Caki2 (cell line): ENCODE measurements around the gene CDS1. TPM values are rescaled to one million over a fixed set of nuclear protein-coding genes. Genes with fewer than 3 reads are reported as not detected.

Experiments used
- DNase-seq: peaks from one replicate; pipeline ENCODE4 v3.0.0-alpha.2; 2015; ENCODE audit warnings: low read depth
- in situ Hi-C: cut with HindIII; loops from 2 replicates; pipeline ENCODE4 v1.10.0; 2016; ENCODE audit warnings: low sequenced_read_pairs, low pct_unique_long_range_greater_than_20kb, mixed read lengths
- total RNA-seq: library from RNA; depleted of rRNA; stranded (reverse); fragments of >200 nt; shearing (Covaris generic); gene quantifications from 2 replicates; pipeline ENCODE4 v1.2.3, GENCODE V29; 2014; ENCODE audit warnings: low replicate concordance; rRNA removed

Gene CDS1
- total RNA-seq, 1 experiment from 2014 or later, result 13.0 TPM

GRCh38 chr4:84689197-84689596 lies 106.3 kb downstream of the CDS1 start:
- DNase-seq, result no peak
- in situ Hi-C loops, result no loop called here

- in situ Hi-C loops, result no loop called here
- DNase-seq, result no peak
These were observed 107.6 kb downstream of the CDS1 start for GRCh38 chr4:84690481-84690880.

- in situ Hi-C loops, result no loop called here
These were observed 108.3 kb downstream of the CDS1 start for GRCh38 chr4:84691170-84691691.

GRCh38 chr4:84691800-84692199 lies 108.9 kb downstream of the CDS1 start:
- in situ Hi-C loops, result no loop called here
- no peak for DNase-seq

More at GRCh38 chr4:84691170-84691691, 108.3 kb downstream of the CDS1 start:
- DNase-seq, result no peak

GRCh38 chr4:84697159-84697558 lies 114.2 kb downstream of the CDS1 start:
- in situ Hi-C loops, result no loop called here
- no peak for DNase-seq

GRCh38 chr4:84697615-84698201 lies 114.8 kb downstream of the CDS1 start:
- no peak for DNase-seq
- in situ Hi-C loops, result no loop called here

- in situ Hi-C loops, result no loop called here
- no peak for DNase-seq
These were observed 116.2 kb downstream of the CDS1 start for GRCh38 chr4:84699001-84699671.

Other genes with a start within 250 kb of the CDS1 start
- not detected in 2 replicates for gene NKX6-1, start 83.8 kb upstream of the CDS1 start, total RNA-seq